H9 (cell line): ENCODE measurements around the gene DMD. TPM values are rescaled to one million over a fixed set of nuclear protein-coding genes. Genes with fewer than 3 reads are reported as not detected.

ENCODE experiments used
- DNase-seq: peaks from one replicate; pipeline ENCODE4 v3.0.0-alpha.2; 2017
- H2AFZ ChIP-seq: one replicate; pipeline ENCODE4 v1.6.1; 2013; ENCODE audit warnings: mild to moderate bottlenecking, low read length, control low read depth, moderate library complexity
- H2AK5ac ChIP-seq: 2 replicates; pipeline ENCODE4 v1.6.1; 2013; ENCODE audit warnings: low read length, control low read depth, mixed read lengths; ENCODE audit not compliant: insufficient read length
- H2BK120ac ChIP-seq: one replicate; pipeline ENCODE4 v1.6.1; 2013; ENCODE audit warnings: low read depth, mild to moderate bottlenecking, low read length, control low read depth, inconsistent platforms; ENCODE audit not compliant: poor library complexity, severe bottlenecking
- H2BK12ac ChIP-seq: 2 replicates; pipeline ENCODE4 v1.6.1; 2013; ENCODE audit warnings: low read length, control low read depth, mixed read lengths, low read depth; ENCODE audit not compliant: insufficient read length
- H2BK15ac ChIP-seq: 2 replicates; pipeline ENCODE4 v1.6.1; 2013; ENCODE audit warnings: low read depth, low read length, control low read depth
- H2BK20ac ChIP-seq: one replicate; pipeline ENCODE4 v1.6.1; 2013; ENCODE audit warnings: low read depth, mild to moderate bottlenecking, low read length, control low read depth, inconsistent platforms; ENCODE audit not compliant: poor library complexity, severe bottlenecking
- H2BK5ac ChIP-seq: 2 replicates; pipeline ENCODE4 v1.6.1; 2013; ENCODE audit warnings: low read length, control low read depth, mixed read lengths; ENCODE audit not compliant: insufficient read length
- H3K14ac ChIP-seq: 2 replicates; pipeline ENCODE4 v1.6.1; 2013; ENCODE audit warnings: low read length, control low read depth; ENCODE audit not compliant: insufficient read depth
- H3K18ac ChIP-seq: 2 replicates; pipeline ENCODE4 v1.6.1; 2013; ENCODE audit warnings: low read depth, mild to moderate bottlenecking, mixed read lengths, low read length, control low read depth; ENCODE audit not compliant: insufficient read length
- H3K23ac ChIP-seq: 2 replicates; pipeline ENCODE4 v1.6.1; 2013; ENCODE audit warnings: low read length, control low read depth, mixed read lengths, low read depth; ENCODE audit not compliant: insufficient read length
- H3K23me2 ChIP-seq: 2 replicates; pipeline ENCODE4 v1.6.1; 2013; ENCODE audit warnings: low read depth, mild to moderate bottlenecking, mixed read lengths, low read length, control low read depth; ENCODE audit not compliant: insufficient read length, poor library complexity, severe bottlenecking
- H3K27ac ChIP-seq: 2 replicates; pipeline ENCODE4 v1.5.1; 2013; ENCODE audit warnings: low read length, control low read depth, mixed read lengths, low read depth; ENCODE audit not compliant: insufficient read length
- H3K27me3 ChIP-seq: 2 replicates; pipeline ENCODE4 v1.6.1; 2013; ENCODE audit warnings: low read length, control low read depth, inconsistent platforms; ENCODE audit not compliant: insufficient read depth
- H3K4ac ChIP-seq: 2 replicates; pipeline ENCODE4 v1.6.1; 2013; ENCODE audit warnings: low read depth, mild to moderate bottlenecking, control low read depth, inconsistent platforms, low read length, moderate library complexity
- H3K4me1 ChIP-seq: 2 replicates; pipeline ENCODE4 v1.6.1; 2013; ENCODE audit warnings: low read length, control low read depth, inconsistent platforms; ENCODE audit not compliant: insufficient read depth
- H3K4me2 ChIP-seq: 2 replicates; pipeline ENCODE4 v1.6.1; 2013; ENCODE audit warnings: low read length, control low read depth, mixed read lengths; ENCODE audit not compliant: insufficient read length, insufficient read depth
- H3K56ac ChIP-seq: 2 replicates; pipeline ENCODE4 v1.6.1; 2013; ENCODE audit warnings: low read depth, mild to moderate bottlenecking, mixed read lengths, low read length, control low read depth; ENCODE audit not compliant: insufficient read length
- H3K79me1 ChIP-seq: 2 replicates; pipeline ENCODE4 v1.6.1; 2013; ENCODE audit warnings: low read depth, mild to moderate bottlenecking, moderate library complexity, low read length, control low read depth, inconsistent platforms; ENCODE audit not compliant: insufficient read depth, poor library complexity, severe bottlenecking
- H3K79me2 ChIP-seq: 2 replicates; pipeline ENCODE4 v1.6.1; 2013; ENCODE audit warnings: low read length, control low read depth, inconsistent platforms; ENCODE audit not compliant: insufficient read depth
- H3K9ac ChIP-seq: 2 replicates; pipeline ENCODE4 v1.6.1; 2013; ENCODE audit warnings: low read length, control low read depth, mixed read lengths; ENCODE audit not compliant: insufficient read length; ENCODE audit errors: extremely low read depth
- H3K9me3 ChIP-seq: one replicate; pipeline ENCODE4 v1.6.1; 2013; ENCODE audit warnings: low read depth, low read length, inconsistent platforms; ENCODE audit not compliant: control insufficient read depth
- H3T11ph ChIP-seq: one replicate; pipeline ENCODE4 v1.6.1; 2013; ENCODE audit warnings: mild to moderate bottlenecking, low read length, control low read depth, inconsistent platforms
- H4K20me1 ChIP-seq: one replicate; pipeline ENCODE4 v1.6.1; 2013; ENCODE audit not compliant: control insufficient read depth, insufficient read length, insufficient read depth
- H4K5ac ChIP-seq: 2 replicates; pipeline ENCODE4 v1.6.1; 2013; ENCODE audit warnings: low read depth, mild to moderate bottlenecking, mixed read lengths, low read length, control low read depth; ENCODE audit not compliant: insufficient read length
- H4K8ac ChIP-seq: replicated peaks from 2 replicates; pipeline ENCODE4 v1.6.1; 2013; ENCODE audit warnings: low read length, control low read depth, mixed read lengths, low read depth; ENCODE audit not compliant: insufficient read length
- H4K91ac ChIP-seq: 2 replicates; pipeline ENCODE4 v1.6.1; 2013; ENCODE audit warnings: low read depth, mild to moderate bottlenecking, moderate library complexity, mixed read lengths, low read length, control low read depth; ENCODE audit not compliant: insufficient read length
- H3K27ac Mint-ChIP-seq, 3 experiments: 2 replicates in 2 of 3; 3 replicates in 1 of 3; pipeline ENCODE4 v1.8.0; 2020 to 2021; ENCODE audit warnings: mixed read lengths in 3 of 3, mild to moderate bottlenecking in 1 of 3, moderate library complexity in 1 of 3
- H3K27me3 Mint-ChIP-seq: 2 replicates; pipeline ENCODE4 v1.8.0; 2021; ENCODE audit warnings: low read depth, mild to moderate bottlenecking, moderate library complexity, mixed read lengths
- H3K36me3 Mint-ChIP-seq, 3 experiments: 2 replicates in 2 of 3; 3 replicates in 1 of 3; pipeline ENCODE4 v1.8.0; 2020 to 2021; ENCODE audit warnings: low read depth in 3 of 3, mixed read lengths in 3 of 3; ENCODE audit not compliant: insufficient read depth in 1 of 3
- H3K4me1 Mint-ChIP-seq, 2 experiments: 2 replicates each; pipeline ENCODE4 v1.8.0; 2020; ENCODE audit warnings: mixed read lengths in 2 of 2
- H3K4me3 Mint-ChIP-seq, 2 experiments: 2 replicates in 1 of 2; 3 replicates in 1 of 2; pipeline ENCODE4 v1.8.0; 2020 to 2021; ENCODE audit warnings: mild to moderate bottlenecking in 2 of 2, mixed read lengths in 2 of 2, moderate library complexity in 1 of 2
- H3K9me3 Mint-ChIP-seq, 2 experiments: 2 replicates in 1 of 2; 3 replicates in 1 of 2; pipeline ENCODE4 v1.8.0; 2020; ENCODE audit warnings: mild to moderate bottlenecking in 2 of 2, mixed read lengths in 2 of 2, moderate library complexity in 1 of 2
- CTCF ChIP-seq: fragments of 200-600 bp; sonication (generic); conservative IDR thresholded peaks from 3 replicates; pipeline ENCODE4 v1.8.0; 2021; ENCODE audit warnings: antibody characterized with exemption, mild to moderate bottlenecking
- WGBS: extraction: QIAGEN DNeasy Blood & Tissue Kit; methylation state at CpG from one replicate; pipeline ENCODE4 v1.1.7; 2013; ENCODE audit warnings: missing lambda C conversion rate, low lambda C conversion rate, mixed read lengths; ENCODE audit not compliant: insufficient read length; ENCODE audit errors: extremely low coverage; 5-methylcytosine and 5-hydroxymethylcytosine counted together
- total RNA-seq: library from RNA; stranded (reverse); gene quantifications from 2 replicates; pipeline ENCODE4 v1.2.1, GENCODE V29; 2021

Gene DMD
- total RNA-seq, 1 experiment from 2014 or later = 3.8 TPM

GRCh38 chrX:32448320-32448719, 763.0 kb downstream of the DMD start:
- no CpG with 5 or more reads among the region's 1 CpG for WGBS
- Histone ChIP-seq H3K79me2 (no peaks in the 10 kb centered on the region), H3K79me1 (no peaks in the 10 kb centered on the region), H2AK5ac (no peak overlapping the region), H2BK20ac (no peak overlapping the region), H3K27me3 (no peaks in the 10 kb centered on the region), H3T11ph (no peak overlapping the region), H3K23ac (no peak overlapping the region), H2BK12ac (no peak overlapping the region), H3K9me3 (no peaks in the 10 kb centered on the region), H2BK15ac (no peak overlapping the region), H3K18ac (no peak overlapping the region), H4K8ac (no peak overlapping the region), H3K56ac (no peak overlapping the region), H2BK120ac (no peak overlapping the region), H3K14ac (no peak overlapping the region), H3K4me2 (no peak overlapping the region), H2BK5ac (no peak overlapping the region), H2AFZ (no peak overlapping the region), H3K23me2 (no peaks in the 10 kb centered on the region), H3K9ac (no peak overlapping the region), H3K4me1 (no peaks in the 10 kb centered on the region), H4K91ac (no peak overlapping the region), H4K20me1 (no peaks in the 10 kb centered on the region), H4K5ac (no peak overlapping the region), H3K4ac (no peak overlapping the region), H3K27ac (no peak overlapping the region)
- H3K27me3 Mint-ChIP-seq = no peaks in the 10 kb centered on the region
- no peak for DNase-seq
- H3K27ac Mint-ChIP-seq = no peak overlapping the region
- no peak for TF ChIP-seq CTCF
- no peaks in the 10 kb centered on the region for H3K4me1 Mint-ChIP-seq
- peaks cover 37 to 50% of the 10 kb centered on the region in 2 experiments for H3K9me3 Mint-ChIP-seq
- no peaks in the 10 kb centered on the region for H3K36me3 Mint-ChIP-seq
- no peak overlapping the region for H3K4me3 Mint-ChIP-seq
